ENCODE results near the gene MMRN2.
"Not testable (repeated sequence)": the region's sequence is repeated elsewhere in the genome, so short reads cannot be mapped to it uniquely, and the experiment has no call there.

DNA sequence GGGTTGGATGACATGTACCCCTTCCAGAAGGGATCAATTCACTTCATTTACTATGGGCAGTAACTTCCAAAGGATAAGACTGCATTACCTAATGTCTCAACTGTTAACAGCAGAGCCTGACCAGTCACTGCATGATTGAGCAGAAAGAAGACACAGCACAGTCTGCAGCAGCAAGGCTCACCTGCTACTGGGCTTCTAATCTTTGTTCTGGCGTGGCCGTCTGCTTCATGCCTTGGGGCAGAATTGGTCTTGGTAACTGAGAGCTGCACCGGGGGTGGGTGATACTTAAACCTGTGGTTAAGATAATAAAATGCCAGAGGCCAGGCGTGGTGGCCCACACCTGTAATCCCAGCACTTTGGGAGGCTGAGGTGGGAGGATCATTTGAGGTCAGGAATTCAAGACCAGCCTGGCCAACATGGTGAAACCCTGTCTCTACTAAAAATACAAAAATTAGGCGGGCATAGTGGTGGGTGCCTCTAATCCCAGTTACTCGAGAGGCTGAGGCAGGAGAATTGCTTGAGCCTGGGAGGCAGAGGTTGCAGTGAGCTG lies 23.2 kb downstream of the MMRN2 start:
- TF ChIP-seq, protein P1, sequence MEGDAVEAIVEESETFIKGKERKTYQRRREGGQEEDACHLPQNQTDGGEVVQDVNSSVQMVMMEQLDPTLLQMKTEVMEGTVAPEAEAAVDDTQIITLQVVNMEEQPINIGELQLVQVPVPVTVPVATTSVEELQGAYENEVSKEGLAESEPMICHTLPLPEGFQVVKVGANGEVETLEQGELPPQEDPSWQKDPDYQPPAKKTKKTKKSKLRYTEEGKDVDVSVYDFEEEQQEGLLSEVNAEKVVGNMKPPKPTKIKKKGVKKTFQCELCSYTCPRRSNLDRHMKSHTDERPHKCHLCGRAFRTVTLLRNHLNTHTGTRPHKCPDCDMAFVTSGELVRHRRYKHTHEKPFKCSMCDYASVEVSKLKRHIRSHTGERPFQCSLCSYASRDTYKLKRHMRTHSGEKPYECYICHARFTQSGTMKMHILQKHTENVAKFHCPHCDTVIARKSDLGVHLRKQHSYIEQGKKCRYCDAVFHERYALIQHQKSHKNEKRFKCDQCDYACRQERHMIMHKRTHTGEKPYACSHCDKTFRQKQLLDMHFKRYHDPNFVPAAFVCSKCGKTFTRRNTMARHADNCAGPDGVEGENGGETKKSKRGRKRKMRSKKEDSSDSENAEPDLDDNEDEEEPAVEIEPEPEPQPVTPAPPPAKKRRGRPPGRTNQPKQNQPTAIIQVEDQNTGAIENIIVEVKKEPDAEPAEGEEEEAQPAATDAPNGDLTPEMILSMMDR (conservative IDR thresholded peaks at IDR 0.05): not testable (repeated sequence)
- TF ChIP-seq EZH2 (IDR thresholded peaks at IDR 0.05; ENCODE audit: low read depth): not testable (repeated sequence)

Data from PC-9 (cell line).